Activated CD8-positive, alpha-beta memory T cell treated with anti-CD3 and anti-CD28 coated beads, Interleukin-2, amount 50 U/mL, for 48 hours (primary cell): ENCODE data around the gene NODAL.

Experiments used
- DNase-seq: peaks from one replicate; pipeline ENCODE4 v3.0.0-alpha.2; 2020

NODAL gene

GRCh38 chr10:70432561-70433263 is 8.8 kb downstream of the NODAL start:
- DNase-seq: no peak

DNA sequence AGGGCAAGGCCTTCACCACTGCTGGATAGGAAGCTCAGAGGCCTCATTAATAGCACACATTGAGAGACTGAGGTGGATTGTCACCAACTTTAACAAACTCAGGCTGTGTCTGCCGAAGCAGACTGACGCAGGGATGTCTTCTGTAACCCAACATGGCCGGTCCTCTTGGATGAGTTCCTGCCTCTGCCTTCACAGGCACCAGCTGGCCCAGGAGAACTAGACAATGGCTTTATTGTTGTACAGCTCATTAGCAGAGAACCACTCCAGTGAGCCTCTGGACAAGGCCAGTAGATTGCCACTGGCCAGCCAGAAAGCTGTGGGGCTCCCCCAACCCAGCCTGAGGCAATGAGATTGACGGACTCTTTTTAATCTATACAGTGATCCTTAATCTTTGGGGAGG is 9.4 kb downstream of the NODAL start:
- DNase-seq: no peak

- DNase-seq: no peak
Measured at GRCh38 chr10:70430493-70431445, 10.7 kb downstream of the NODAL start.

GRCh38 chr10:70426823-70427222 is 14.7 kb downstream of the NODAL start:
- no peak for DNase-seq

DNA sequence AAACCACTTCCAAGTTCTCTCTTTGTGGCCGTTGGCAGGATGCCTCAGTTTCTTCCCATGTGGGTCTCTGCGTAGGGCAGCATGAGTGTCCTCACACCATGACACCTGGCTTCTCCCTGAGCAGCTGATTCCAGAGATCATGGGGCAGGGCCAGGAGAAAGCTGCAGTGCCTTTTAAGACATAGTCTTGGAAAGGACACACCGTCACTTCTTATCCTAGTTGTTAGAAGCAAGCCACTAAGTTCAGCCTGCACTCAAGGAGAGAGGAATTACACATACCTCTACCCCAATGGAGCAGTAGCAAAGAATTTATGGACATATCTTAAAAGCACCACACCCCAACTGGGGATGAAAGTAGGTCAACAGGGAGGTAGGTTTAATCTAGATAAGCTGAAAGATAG is 16.4 kb downstream of the NODAL start:
- no peak for DNase-seq

- no peak for DNase-seq
Measured at GRCh38 chr10:70424320-70424719, 17.2 kb downstream of the NODAL start.

GRCh38 chr10:70418713-70419112 is 22.8 kb downstream of the NODAL start:
- DNase-seq: no peak

DNA sequence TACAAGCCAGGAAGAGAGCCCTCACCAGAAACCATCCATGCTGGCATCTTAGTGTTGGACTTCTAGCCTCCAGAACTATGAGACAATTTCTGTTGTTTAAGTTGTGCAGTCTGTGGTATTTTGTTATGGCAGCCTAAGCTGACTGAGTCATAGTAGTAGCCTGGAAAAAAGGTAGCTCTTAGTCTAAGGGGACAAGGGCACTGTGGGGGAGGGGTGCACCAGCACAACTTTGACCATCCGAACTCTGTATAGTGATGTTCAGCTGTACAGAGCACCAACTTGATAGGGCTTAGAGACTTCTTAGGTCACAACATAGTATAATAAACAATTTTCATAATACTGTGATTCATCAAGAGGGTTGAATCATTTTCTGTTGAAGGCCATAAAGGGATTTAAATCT is 23.3 kb downstream of the NODAL start:
- no peak for DNase-seq

DNA sequence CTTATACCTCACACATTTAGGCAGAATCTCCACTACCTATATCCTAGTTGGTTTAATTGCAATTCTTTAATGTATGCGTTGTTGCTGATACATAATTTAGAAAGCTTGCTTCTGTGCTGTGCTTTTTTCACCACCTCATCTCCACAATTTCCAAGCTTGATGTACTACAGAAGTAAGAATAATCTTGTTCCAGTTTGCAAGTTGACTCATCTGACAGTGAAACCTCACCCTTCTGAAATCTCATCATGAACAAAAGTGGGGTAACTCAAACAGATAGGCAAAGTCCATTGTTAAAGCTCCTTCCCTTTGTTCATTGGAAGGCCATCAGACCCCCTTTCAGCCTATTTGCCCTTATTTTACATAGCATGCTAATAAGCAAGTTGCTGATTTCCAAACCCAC is 23.9 kb downstream of the NODAL start:
- no peak for DNase-seq

DNA sequence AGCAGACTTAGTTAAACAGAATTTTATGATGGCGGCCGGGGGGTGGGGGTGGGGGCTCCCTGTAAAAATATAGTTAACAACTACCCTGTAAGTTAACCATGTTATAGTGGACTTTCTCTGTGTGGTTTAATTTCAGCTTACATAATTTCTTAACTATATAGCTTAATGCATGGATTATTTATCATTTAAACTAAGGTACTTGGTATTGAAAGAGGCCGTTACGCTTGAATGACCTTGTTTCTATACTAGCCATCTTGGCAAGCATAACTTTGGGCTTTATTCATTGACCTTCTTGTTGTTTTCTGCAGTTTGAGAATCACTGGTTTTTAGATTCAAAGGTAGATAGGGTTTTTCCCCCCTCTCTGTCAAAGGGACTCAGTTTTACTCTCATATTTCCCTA is 29.1 kb downstream of the NODAL start:
- no peak for DNase-seq

DNA sequence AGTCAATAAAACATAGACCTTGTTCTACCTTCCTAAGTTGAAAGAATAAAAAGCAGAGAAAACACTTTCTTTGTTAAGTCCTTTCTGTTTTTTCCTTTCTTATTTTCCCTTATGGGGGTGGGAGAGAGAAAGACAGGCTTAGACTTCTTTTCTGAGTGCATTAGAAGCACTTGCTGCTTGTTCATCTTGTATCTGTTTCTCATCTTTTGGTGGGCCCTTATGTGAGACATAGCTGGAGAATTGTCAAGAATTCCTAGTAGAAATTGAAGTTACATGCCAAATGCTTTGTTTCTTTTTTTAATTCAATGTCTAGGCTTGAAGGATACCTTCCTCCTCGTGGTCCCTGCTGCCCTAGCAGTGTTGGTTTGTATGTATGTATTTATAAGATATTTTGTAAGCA is 30.9 kb downstream of the NODAL start:
- no peak for DNase-seq

- DNase-seq: no peak
Measured at GRCh38 chr10:70409772-70410171, 31.7 kb downstream of the NODAL start.

DNA sequence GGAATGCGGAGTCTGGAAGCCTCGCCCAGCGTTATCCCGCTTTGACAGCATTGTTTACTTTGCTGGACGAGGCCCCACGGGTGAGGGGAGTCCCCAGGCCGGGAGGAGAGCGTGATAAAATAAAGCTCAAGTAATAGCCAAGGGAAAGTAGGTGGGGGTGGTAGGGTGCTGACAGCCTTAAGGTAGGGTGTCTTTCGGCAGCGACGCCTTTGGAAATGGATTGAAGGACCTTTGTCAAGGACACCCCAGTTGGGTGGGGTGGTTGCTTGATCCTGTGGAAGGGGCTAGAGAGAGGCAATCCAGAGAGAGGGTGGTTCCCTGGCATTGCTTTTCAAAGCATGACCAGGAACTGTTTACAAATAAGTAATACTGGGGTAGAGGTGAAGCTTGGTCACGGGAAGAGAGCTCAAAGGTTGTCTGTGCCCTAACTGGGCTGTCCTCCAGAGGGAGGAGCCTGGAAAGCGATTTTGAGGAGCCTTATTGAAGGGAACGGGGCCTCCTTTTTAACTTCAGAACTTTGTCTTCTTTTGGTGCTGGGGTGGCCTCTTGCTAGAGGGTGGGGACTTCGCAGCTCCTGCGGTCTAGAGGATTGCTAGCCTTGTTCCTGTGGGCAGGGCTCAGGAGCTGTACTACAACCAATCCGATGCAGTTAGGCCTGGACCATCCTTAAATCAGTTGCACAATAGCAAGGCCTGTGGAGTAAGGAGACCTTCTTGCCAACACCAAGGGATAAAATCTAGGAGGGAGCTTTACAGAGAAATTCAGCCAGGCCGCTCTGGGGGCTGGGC is 36.2 kb downstream of the NODAL start:
- peak; percentile 60 for DNase-seq

GRCh38 chr10:70404787-70405036 is 36.8 kb downstream of the NODAL start:
- DNase-seq: no peak

DNA sequence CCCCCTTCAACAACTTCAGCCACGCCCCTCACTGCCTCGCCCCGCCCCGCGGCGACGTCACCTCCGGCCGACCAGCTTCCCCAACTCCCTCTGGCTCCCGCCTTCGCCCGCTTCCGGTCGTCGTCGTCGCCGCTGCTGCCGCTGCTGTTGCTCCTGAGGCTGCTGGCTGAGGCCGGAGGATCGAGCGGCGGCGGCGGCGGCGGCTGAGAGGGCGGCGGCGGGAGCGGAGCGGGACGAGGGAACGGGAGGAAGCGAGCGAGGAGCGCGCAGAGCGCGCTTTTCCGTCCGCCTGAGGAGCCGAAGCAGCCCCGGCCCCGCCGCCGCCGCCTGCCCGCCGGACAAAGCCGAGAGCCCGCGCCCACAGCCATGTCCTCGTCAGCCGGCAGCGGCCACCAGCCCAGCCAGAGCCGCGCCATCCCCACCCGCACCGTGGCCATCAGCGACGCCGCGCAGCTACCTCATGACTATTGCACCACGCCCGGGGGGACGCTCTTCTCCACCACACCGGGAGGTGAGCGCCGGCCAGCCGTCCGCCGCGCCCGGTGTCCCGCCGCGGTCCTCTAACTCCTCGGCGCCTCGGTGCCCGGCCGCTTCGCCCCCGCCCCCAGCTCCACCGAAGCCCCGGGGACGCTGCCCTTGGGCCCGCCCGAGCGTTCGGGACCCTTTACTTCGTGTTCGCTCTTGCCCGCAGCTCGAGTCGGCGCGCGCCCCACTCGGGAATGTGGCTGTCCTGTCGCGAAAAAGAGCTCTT is 37.3 kb downstream of the NODAL start, which contains the start of gene EIF4EBP2:
Gene EIF4EBP2, plus strand, starts transcription at position 110 of the 751 bp plus-strand sequence. Its CDS starts 257 bp downstream, at position 367.
- peak; percentile 100 for DNase-seq

DNA sequence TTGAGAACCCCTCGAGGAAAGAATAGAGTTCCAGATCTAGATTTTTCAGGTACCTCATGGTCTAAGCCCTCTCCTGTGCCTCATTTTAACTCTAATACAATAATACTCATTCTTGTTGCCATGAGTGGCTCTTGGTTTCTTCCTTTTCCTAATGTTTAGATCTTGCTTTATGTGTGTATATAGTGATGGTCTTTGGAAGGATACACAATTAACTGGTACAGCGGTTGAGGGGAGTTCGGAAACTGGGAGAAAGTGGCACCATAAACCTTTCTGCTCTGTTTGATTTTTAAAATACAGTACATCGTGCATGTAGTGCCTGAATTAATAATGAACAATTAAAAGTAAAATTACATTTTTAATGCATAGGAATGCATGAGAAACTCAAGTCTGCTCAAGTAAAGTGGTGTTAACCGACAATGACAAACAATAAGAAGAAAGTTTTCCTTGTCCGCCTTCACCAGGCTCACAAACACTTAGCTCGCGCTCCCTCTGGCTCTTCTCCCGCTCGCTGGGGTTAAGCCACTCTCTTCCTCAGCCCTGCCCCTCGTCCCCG is 37.9 kb downstream of the NODAL start:
- no peak for DNase-seq

DNA sequence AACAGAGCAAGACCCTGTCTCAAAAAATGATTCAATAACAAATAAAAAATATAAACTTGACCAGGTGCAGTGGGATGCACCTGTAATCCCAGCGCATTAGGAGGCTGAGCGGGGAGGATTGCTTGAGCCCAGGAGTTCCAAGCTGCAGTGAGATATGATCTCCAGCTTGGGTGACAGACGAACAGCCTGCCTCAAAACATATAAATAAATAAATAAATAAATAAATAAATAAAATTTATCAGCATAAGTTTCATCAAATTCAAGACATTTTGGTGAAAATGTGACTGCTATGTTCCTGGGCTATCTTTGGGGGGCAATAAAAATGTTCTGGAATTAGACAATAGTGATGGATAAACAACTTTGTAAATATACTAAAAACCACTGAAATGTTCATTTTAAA is 42.3 kb downstream of the NODAL start:
- DNase-seq: no peak

- no peak for DNase-seq
Measured at GRCh38 chr10:70396140-70396539, 45.3 kb downstream of the NODAL start.

- DNase-seq: no peak
Measured at GRCh38 chr10:70391654-70392053, 49.8 kb downstream of the NODAL start.
